ENCODE results near the gene PASD1.

Gene PASD1

GRCh38 chrX:151702026-151702714, 138.7 kb downstream of the PASD1 start:
- no peak for DNase-seq

- DNase-seq: no peak
These were observed 139.4 kb downstream of the PASD1 start for GRCh38 chrX:151702741-151703340.

- no peak for DNase-seq
These were observed 140.0 kb downstream of the PASD1 start for GRCh38 chrX:151703487-151703886.

GRCh38 chrX:151704041-151704663, 140.7 kb downstream of the PASD1 start:
- no peak for DNase-seq

- DNase-seq: no peak
These were observed 145.3 kb downstream of the PASD1 start for GRCh38 chrX:151708821-151709220.

GRCh38 chrX:151710457-151710856, 147.0 kb downstream of the PASD1 start:
- DNase-seq: no peak

GRCh38 chrX:151711154-151711553, 147.7 kb downstream of the PASD1 start:
- DNase-seq: no peak

GRCh38 chrX:151711787-151712186, 148.3 kb downstream of the PASD1 start:
- DNase-seq: no peak

- DNase-seq: no peak
These were observed 148.8 kb downstream of the PASD1 start for GRCh38 chrX:151712253-151712652.

GRCh38 chrX:151713849-151714248, 150.4 kb downstream of the PASD1 start:
- no peak for DNase-seq

GRCh38 chrX:151714362-151714761, 150.9 kb downstream of the PASD1 start:
- DNase-seq: no peak

- DNase-seq: no peak
These were observed 152.3 kb downstream of the PASD1 start, which contains the start of gene FATE1 for GRCh38 chrX:151715752-151716151. Gene FATE1 (plus strand): TSS chrX:151716035. CDS start chrX:151716120, 85 bp downstream.

- no peak for DNase-seq
These were observed 158.9 kb downstream of the PASD1 start for GRCh38 chrX:151722241-151722846.

- no peak for DNase-seq
These were observed 159.8 kb downstream of the PASD1 start for GRCh38 chrX:151723156-151723760.

- no peak for DNase-seq
These were observed 161.3 kb downstream of the PASD1 start for GRCh38 chrX:151724563-151725337.

GRCh38 chrX:151725338-151725614, 161.8 kb downstream of the PASD1 start:
- no peak for DNase-seq
